ENCODE measurements around the gene AUNIP.

AUNIP gene

GRCh38 chr1:25825605-25826004 lies 33.7 kb downstream of the AUNIP start:
- DNase-seq, result no peak

- DNase-seq, result no peak
Observed at GRCh38 chr1:25821630-25822091, 37.6 kb downstream of the AUNIP start.

GRCh38 chr1:25821112-25821476 lies 38.2 kb downstream of the AUNIP start:
- DNase-seq, result no peak

GRCh38 chr1:25820247-25821111 lies 38.8 kb downstream of the AUNIP start:
- peak; percentile 55 for DNase-seq

- DNase-seq, result peak; percentile 87
Observed at GRCh38 chr1:25819491-25820246, 39.6 kb downstream of the AUNIP start, which contains the start of gene MTFR1L. MTFR1L (plus strand) TSS chr1:25819954; CDS start chr1:25823105, 3,151 bp downstream.

- DNase-seq, result no peak
Observed at GRCh38 chr1:25818569-25818968, 40.7 kb downstream of the AUNIP start.

GRCh38 chr1:25817840-25818501 lies 41.3 kb downstream of the AUNIP start:
- DNase-seq, result no peak

- DNase-seq, result no peak
Observed at GRCh38 chr1:25816112-25816718, 43.0 kb downstream of the AUNIP start.

GRCh38 chr1:25815208-25816111 lies 43.8 kb downstream of the AUNIP start:
- no peak for DNase-seq

- DNase-seq, result no peak
Observed at GRCh38 chr1:25814549-25815087, 44.6 kb downstream of the AUNIP start.

- no peak for DNase-seq
Observed at GRCh38 chr1:25813734-25814471, 45.4 kb downstream of the AUNIP start.

GRCh38 chr1:25813071-25813733 lies 46.1 kb downstream of the AUNIP start:
- no peak for DNase-seq

- no peak for DNase-seq
Observed at GRCh38 chr1:25811384-25812082, 47.7 kb downstream of the AUNIP start.

- DNase-seq, result peak; percentile 70
Observed at GRCh38 chr1:25810341-25811299, 48.6 kb downstream of the AUNIP start.

- no peak for DNase-seq
Observed at GRCh38 chr1:25809929-25810328, 49.3 kb downstream of the AUNIP start.

- no peak for DNase-seq
Observed at GRCh38 chr1:25809283-25809926, 49.9 kb downstream of the AUNIP start.

GRCh38 chr1:25808481-25809244 lies 50.6 kb downstream of the AUNIP start:
- DNase-seq, result no peak
